ENCODE results near the gene CAMKV.
A peak's percentile ranks its signal among the peaks of the same experiment; 100 is the strongest.

Gene CAMKV

GRCh38 chr3:49895791-49896190 lies 26.1 kb upstream of the CAMKV start:
- no peak for DNase-seq (ENCODE audit: low spot score)

DNA sequence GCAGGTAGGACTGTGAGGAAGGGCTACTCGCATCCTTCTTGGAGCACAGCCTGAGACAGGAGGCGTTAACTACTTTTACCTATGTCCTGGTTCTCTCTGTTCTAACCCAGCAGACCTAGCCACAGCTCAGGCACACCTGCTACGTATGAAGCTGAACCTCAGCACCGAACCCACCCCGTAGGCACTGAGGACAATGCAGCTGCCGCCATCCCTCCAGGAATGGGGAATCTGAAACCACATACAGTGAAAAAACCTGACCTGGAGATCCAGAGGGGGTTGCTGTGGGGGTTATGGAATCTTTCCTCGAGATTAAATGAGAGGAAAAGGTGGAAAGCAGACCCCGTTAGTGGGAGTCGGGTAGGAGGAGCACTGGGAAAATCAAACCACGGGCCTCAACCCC lies 19.6 kb upstream of the CAMKV start:
- DNase-seq (ENCODE audit: low spot score): no peak

DNA sequence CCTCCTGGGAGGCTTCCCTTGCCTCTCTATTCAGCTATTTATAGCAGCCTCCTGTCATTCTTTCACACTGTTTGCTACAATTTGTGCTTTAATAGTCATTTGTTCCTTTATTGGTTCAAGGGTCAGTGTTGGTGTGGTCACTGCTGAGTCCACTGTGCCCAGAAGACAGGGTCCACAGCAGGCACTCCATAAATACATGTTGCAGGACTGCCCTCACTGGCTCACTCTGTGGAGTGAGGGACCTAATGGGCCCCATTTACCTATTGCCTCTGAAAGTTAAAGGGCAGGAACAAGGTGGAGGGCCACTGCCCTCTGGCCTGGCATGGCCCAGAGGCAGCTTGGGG lies 17.2 kb upstream of the CAMKV start:
- no peak for DNase-seq (ENCODE audit: low spot score)

DNA sequence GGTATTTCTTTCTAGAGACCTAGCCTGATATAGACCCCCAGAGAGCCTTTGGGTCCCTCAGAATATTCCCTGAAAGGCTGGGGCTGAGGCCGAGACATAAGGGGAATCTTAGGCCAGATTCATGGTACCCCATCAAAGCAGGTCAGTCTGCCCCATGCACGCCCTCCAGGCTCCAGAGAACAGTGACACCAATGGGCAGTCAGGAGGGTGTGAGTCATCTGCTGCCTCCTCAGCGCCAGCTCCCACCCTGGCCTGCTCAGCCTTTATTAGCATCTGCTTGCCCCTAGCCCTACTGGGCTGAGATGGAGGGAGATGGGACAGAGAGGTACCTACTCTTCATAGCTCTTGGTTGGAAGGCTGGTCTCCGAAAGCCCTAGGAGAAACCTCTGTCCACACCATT lies 14.3 kb upstream of the CAMKV start:
- DNase-seq (ENCODE audit: low spot score): no peak

DNA sequence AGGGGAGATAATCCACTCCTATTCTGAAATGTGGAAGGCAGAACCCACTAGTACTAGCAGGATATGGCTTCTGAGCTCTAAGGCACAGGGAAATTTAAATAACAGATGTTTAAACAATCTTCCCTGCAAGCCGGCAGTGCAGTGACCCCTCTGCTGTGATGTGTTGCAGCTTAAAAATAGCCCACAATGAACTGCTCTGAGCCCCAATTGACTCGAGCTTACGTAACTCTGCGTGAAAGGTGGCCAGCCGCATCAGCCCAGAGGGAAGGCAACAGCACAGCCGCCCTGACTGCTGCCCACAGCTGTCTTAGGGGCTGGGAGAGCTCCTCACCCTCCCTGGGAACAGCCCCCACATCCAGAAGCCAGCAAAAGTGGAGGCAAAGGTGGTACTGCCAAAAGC lies 12.5 kb upstream of the CAMKV start:
- DNase-seq (ENCODE audit: low spot score): no peak

DNA sequence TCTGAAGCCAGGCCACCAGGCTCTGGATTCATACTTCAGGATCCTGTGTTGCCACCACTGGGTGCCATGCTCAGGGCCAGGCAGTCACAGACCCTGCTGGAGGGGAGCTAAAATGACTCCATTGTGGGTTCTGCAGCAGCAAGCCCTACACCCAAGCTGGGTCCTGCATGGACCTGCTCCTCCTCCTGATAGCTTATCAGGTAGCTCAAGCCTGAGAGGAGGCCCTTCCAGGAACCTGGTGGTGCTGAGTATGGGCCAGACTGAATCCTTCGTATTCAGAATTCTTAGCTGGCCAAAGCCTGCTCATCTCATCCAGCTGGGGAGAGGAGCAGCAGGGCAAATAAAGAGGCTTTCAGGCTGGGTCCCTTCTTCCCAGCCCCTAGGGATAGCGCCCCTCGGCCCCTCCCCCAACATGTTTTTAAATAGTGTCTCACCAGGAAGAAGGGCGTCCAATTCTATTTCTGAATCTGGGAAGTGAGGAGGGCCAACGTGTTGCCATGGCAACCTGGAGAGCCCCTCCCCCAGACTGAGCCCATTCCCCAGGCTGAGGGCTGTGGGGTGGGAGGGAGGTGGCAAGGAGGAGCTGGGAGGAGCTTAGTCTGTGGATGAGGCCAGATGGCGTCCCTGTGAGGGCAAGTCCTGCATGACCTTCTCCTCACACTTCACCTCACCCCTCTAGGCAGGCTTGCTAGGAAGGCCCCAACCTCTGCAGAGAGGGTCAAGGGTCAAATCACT lies 11.0 kb upstream of the CAMKV start:
- DNase-seq (ENCODE audit: low spot score): peak; percentile 89

DNA sequence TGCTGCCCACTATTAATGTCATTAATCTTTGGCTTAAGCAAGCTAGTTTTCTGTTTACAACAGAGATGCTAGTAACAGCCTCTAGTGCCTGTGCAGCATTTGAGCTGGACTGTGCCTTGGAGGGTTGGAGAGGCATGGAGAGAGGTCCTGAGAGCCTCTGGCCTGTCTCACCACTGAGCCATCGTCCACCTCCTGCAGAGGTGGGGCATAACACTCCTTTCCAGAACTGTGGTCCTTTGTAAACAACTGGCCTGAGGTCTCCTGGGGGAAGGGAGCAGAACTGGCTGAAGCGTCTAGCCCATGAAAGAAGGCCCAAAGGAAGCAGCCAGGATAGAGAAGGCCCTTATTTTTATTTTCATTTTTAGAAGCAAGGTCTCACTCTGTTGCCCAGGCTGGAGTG lies 10.0 kb upstream of the CAMKV start:
- no peak for DNase-seq (ENCODE audit: low spot score)

- no peak for DNase-seq (ENCODE audit: low spot score)
Measured at GRCh38 chr3:49878686-49879085, 9.0 kb upstream of the CAMKV start.

- DNase-seq (ENCODE audit: low spot score): no peak
Measured at GRCh38 chr3:49877716-49878115, 8.0 kb upstream of the CAMKV start.

DNA sequence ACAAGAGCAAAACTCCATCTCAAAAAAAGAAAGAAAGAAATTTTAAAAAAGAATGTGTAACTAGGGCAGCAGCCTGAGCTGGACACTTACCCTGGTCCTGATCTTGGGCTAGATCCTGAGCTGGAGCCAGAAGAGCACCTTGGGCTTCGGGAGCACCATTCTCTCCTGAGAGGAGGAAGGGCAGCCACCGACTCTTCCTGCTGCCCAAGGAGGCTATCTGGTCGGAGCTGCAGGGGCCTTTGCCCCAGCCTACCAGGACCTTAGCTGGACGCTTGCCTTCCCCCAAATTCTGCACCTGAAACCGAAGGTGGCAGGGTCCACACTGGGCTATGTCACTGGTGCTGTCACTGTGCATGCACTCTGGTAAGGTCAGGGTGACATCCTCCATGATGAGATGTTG lies 6.9 kb upstream of the CAMKV start:
- DNase-seq (ENCODE audit: low spot score): no peak

DNA sequence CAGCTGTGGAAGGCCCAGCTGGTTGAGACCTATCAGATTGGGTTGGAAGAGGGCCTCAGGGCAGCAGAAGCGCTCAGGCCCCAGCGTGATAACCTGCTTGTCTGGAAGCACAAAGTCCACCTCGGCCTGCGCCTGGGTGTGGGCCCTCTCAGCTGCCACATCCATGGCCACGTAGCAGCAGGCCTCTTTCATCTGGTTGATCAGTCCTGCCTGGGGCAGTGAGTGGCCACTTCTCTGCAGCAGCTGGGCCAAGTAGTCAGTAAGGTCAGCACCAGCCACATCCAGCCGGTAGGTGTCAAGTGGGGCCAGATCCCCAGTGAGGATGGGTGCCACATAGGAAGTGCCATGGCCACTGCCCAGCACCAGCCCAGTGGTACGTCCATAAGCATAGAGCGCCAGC lies 3.9 kb upstream of the CAMKV start:
- no peak for DNase-seq (ENCODE audit: low spot score)

DNA sequence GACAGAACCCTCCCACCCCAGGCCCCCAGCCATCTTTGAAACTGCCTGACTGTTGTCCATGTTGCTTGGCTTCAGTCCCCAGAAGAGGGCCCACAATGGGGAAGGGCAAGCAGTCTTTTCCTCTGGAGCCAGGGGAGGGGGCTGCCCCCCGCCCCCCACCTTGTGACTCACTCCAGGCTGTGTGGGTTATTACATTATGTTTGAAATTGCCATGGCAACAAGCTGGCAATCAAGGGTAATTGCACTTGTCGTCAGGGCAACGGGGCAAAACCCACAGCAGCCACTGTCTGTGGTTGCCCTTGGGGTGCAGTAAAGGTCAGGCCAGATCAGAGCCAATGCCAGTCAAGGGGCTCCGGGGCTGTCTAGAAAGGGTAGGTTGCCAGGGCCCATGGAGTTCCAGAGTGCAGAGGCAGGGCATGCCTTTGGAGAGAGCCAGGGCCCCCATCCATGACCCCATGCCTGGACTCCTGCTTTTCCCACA lies 3.1 kb upstream of the CAMKV start:
- DNase-seq (ENCODE audit: low spot score): no peak

DNA sequence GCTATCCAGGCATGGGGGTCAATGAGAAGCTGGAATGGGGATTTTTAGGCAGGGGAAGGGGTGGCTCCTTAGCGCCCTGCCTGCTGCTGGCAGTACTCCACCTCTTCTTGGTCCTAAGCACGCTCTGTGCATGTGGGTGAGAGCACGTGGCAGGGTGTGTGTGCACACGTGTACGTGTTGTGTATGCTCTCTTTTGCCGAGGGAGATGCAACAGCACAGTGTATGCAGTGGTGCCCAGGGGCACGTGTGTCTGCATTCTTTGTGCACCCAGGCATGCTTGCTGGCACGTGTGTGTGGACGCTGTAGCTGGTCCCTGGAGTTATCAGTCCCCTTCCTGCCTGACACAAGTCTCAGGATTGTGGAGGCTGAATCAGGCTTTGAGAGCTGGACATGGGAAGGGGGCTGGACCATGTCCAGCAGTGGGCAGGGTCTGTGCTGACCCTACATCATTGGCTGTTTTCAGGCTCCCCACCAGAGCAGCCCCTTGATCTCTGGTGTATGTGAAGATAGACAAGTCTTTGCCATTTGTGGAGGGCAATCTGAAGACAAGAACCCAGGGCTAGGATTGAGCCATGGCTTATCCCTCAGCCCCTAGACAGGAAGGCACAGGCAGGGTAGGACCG lies 1.9 kb upstream of the CAMKV start:
- DNase-seq (ENCODE audit: low spot score): no peak

- no peak for DNase-seq (ENCODE audit: low spot score)
Measured at GRCh38 chr3:49868862-49869466, 742 bp downstream of the CAMKV start.

- peak; percentile 77 for DNase-seq (ENCODE audit: low spot score)
Measured at GRCh38 chr3:49867871-49868321, 1.8 kb downstream of the CAMKV start.

- no peak for DNase-seq (ENCODE audit: low spot score)
Measured at GRCh38 chr3:49867400-49867799, 2.3 kb downstream of the CAMKV start.

DNA sequence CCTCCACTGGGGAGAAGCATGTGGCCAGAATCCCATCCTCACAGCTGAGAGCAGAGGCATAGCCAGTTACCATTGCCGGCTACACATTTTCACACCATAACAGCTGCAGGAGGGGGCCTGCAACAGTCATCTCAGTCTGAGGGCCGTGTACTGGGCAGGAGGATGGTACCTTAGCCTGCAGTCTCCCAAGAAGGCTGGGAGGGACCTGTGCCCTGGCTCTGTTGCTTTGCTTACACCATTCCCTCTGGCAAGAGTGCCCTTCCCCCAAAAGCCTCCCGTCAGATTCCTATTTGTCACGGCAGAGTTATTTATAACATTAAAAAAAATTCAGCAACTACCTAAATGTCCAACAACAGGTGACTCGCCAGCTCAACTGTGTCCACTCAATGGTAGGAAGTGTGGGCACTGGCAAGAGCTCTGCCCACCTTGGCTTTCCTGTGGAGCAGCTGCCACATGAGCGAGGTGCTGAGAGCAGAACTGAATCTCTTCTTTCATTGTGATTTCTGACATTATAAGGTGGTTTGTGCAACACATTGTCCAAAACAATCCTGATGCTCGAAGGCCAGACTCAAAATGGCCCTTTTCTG lies 4.4 kb downstream of the CAMKV start:
- DNase-seq (ENCODE audit: low spot score): no peak

DNA sequence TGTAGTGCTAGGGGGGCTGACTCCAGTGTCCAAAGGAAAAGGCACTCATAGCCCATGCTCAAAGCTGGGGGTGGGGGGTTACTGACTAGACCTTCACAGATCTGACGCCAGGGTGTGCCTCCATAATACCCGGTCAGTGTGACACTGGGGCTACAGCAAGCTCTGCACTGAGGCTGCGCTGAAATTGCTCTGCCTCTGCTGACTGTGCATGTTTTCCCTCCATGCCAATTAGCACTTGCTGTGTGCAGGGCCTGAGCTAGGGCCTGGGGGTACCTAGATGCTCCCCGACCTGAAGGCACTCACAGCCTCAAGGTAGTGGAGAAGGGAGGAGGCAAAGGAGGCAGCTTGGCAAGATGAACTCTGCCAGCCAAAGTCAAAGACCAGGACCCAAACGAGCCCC lies 5.2 kb downstream of the CAMKV start:
- no peak for DNase-seq (ENCODE audit: low spot score)

- no peak for DNase-seq (ENCODE audit: low spot score)
Measured at GRCh38 chr3:49859576-49860305, 10.0 kb downstream of the CAMKV start.

GRCh38 chr3:49856181-49857005 lies 13.3 kb downstream of the CAMKV start, which contains the start of gene TRAIP:
Gene TRAIP, minus strand, starts transcription at chr3:49856564. Its CDS starts 111 bp downstream, at chr3:49856453.
- peak; percentile 97 for DNase-seq (ENCODE audit: low spot score)

DNA sequence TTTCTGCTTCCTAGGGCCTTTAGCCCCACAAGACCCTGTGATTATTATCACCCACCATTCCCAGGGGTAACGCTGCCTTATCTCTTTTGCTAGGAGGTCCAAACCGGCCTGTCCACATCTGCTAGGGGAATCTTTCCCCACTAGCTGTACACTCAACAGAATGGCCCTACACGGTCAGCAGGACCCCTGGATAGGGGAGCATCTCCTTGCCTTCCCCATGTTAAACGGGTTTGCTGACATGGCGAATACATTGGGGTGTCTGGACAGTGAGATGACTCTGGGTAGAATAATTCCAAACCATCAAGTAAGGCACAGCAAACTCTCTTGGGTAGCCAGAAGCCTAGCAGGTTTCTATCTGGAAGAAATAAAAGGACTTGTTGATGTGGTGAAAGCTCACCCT lies 14.0 kb downstream of the CAMKV start:
- DNase-seq (ENCODE audit: low spot score): no peak
